Lower leg skin (tissue), 4 donors: Measurements from ENCODE around the gene GRHL1. TPM values are rescaled to one million over a fixed set of nuclear protein-coding genes. Genes with fewer than 3 reads are reported as not detected.

Source experiments
- total RNA-seq, 4 donors: library from RNA; depleted of rRNA; stranded (reverse); fragments of >200 nt; gene quantifications; one replicate each; pipeline ENCODE4 v1.1.0, GENCODE V29; 2016

Gene GRHL1
- total RNA-seq, 4 donors from 2014 or later, result 104 to 134 (median 115) TPM

Other genes with a start within 250 kb of the GRHL1 start
- 10 to 100 TPM; 11.2 to 26.9 (median 20.1) TPM for gene TAF1B, start 108.2 kb upstream of the GRHL1 start, total RNA-seq
- 10 to 100 TPM; 42.5 to 86.1 (median 61.2) TPM for gene KLF11, start 91.9 kb downstream of the GRHL1 start, total RNA-seq
- under 1 TPM in 3 of 4 donors, not detected in 1; 0.25 to 0.98 (median 0.62) TPM for gene CYS1, start 128.7 kb downstream of the GRHL1 start, total RNA-seq
- 1 to 10 TPM in 3 of 4 donors, under 1 TPM in 1; 0.99 to 9.5 (median 1.8) TPM for gene RRM2, start 171.0 kb downstream of the GRHL1 start, total RNA-seq